GM18511 (cell line): ENCODE results near the gene RASGRP3.
A peak's percentile ranks its signal among the peaks of the same experiment; 100 is the strongest.

Source experiments
- ATAC-seq: cut with Tn5 transposase; IDR thresholded peaks from one replicate; pipeline ENCODE4 v1.9.1; 2021; ENCODE audit warnings: mild to moderate bottlenecking, moderate library complexity; ENCODE audit not compliant: unreplicated experiment

The RASGRP3 gene

DNA sequence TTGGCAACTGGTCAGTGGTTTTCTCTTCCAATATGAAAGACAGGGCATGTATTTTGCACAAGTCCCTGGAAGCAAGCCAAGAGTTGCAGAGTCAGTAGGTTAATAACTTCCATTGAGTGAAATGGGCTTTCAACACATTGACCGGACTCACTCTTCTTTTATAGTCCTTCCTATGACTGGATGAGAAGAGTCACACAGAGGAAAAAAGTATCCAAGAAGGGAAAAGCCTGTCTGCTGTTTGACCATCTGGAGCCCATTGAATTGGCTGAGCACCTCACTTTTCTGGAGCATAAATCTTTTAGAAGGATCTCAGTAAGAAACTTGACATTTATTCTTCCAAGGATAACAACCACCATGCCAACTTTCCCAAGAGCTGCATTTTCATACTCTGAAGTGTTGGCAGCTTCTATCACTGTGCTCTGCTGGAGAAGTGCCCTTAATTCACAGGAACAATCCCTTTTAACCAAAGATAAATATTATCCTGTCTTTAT is 45.4 kb downstream of the RASGRP3 start:
- no peak for ATAC-seq

- no peak for ATAC-seq
Measured at GRCh38 chr2:33522576-33522975, 46.1 kb downstream of the RASGRP3 start.

GRCh38 chr2:33525666-33526065 is 49.2 kb downstream of the RASGRP3 start:
- ATAC-seq = no peak

DNA sequence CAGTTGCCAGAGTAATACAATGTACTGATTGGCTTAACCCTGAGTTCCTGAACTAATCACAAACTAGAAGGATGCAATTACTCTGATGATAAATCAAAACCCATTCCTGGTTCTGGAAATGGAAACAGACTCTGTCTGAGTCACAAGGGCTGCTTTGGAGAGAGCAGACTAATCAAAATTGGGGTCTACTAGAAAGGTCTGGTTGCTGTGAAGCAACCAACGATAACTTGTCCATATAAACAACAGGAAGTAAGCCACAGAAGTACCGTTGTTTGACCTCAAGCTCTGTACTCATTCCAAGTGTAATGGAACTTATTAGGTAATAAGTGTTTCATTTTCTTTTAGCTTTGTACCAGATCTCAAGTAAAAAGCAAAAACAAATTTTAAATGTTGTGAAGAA is 49.7 kb downstream of the RASGRP3 start:
- ATAC-seq = peak; percentile 30

DNA sequence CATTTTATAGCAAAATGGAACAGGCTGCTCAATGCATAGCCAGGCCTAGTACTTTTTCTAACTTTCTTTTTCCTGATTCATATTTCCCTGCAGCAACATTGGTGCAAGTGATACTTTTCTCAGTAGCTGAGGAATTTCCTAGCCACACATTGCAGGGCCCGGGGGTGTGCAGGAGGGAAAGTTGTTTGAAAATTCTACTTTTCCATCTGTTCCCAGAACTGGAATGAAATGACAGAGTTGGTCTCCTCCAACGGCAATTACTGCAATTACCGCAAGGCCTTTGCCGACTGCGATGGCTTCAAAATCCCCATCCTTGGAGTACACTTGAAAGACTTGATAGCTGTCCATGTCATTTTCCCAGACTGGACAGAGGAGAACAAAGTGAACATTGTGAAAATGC is 50.5 kb downstream of the RASGRP3 start:
- no peak for ATAC-seq

DNA sequence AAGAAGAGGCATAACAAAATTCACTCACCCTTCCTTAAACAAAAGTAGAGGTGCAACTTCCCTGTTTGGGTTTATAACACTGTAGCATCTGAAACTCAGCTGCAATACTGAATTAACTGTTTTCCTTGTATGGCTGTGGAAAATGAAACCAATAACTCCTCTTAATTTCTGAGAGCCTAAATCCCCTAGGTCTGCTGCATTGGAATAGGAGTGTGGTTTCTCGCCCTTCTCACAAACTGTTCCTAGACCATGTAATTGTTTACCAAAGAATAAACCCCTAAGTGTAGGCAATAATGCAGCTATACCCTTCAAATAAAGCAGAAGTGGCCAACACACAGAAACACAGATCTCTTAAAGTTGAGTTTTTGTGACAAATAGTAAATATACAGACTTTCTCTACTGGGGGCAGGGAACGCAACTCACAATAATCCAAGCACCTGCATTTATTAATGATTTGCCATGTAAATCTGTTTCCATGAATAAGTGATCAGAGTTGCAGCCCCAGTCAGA is 52.0 kb downstream of the RASGRP3 start:
- ATAC-seq = no peak

- ATAC-seq = peak; percentile 31
Measured at GRCh38 chr2:33529771-33530481, 53.5 kb downstream of the RASGRP3 start.

DNA sequence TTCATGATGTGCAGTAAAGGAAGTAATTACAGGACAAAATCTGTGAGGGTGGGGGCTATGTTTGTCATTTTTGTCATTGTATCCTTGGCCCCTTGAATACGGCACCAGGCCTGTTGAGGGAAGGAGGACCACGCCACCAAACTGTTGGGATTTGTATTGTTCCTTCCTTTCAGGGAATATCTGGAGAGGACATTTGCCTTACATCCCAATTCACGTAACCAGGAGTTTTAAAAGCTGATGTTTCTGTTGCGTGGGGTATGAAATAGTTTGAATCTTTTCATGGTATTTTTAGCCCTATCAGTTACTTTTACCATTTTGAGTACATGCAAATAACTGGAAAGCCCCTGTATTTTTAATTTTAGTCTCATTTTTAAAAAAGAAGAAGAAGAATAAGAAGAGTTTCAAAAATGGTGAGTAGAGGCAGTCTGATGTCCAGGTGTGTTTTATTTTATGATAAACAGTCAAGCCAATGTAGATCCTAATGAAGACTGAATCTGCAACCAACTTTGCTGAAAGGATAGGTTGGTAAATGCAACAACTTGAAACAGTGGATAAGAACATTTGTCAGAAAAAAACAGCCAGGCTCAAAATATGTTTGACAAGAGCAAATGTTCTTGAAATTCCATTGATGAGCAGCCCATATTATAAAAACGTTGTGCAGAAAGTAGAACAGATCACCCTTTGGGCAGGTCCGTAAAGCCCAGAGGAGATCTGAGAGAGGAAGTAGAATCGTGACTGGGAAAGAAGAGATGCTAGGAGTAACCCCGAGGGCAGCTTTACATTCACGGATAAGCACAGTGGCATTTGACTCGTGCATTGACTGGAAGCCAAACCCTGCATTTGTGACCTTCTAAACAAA is 54.5 kb downstream of the RASGRP3 start:
- ATAC-seq = peak; percentile 38

GRCh38 chr2:33531549-33532059 is 55.2 kb downstream of the RASGRP3 start:
- ATAC-seq = no peak

- ATAC-seq = no peak
Measured at GRCh38 chr2:33532146-33532545, 55.7 kb downstream of the RASGRP3 start.

DNA sequence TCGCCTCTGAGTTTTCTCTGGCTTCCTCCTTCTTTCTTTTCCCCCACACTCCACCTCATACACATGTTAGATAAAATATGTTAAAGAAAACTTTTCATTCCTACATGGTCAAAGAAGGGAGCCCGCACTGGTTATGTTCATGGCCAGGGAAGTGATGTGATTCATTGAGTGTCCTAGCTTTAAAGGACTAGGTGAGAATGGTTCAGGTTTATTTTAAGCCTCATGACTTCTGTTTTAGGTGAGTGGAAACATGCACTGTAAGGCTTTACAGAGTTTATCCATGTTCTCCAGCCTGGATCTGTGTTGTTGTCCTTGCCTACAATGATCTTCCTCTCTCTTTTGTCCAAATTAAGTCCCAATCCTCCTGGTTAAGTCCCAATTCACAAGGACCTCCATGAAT is 56.5 kb downstream of the RASGRP3 start:
- no peak for ATAC-seq

GRCh38 chr2:33535421-33535820 is 59.0 kb downstream of the RASGRP3 start:
- ATAC-seq = no peak

GRCh38 chr2:33541243-33541642 is 64.8 kb downstream of the RASGRP3 start:
- no peak for ATAC-seq

DNA sequence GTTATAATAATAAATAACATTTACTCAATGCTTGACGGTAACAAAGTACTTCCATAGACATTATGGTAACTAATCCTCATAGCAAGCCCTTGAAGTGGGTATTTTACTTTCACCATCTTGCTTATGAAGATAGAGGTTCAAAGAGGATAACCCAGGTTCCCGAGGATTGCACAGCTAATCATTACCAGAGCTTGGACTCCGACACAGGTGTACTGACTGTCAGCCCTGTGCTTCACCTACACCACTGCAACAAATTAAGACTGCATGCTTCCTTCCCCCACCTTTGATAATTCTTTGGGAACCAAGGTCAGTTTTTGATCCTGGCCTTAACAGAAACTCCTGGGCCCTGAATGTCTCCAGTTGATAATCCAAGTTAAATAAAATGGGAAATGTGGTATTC is 73.8 kb downstream of the RASGRP3 start:
- no peak for ATAC-seq

DNA sequence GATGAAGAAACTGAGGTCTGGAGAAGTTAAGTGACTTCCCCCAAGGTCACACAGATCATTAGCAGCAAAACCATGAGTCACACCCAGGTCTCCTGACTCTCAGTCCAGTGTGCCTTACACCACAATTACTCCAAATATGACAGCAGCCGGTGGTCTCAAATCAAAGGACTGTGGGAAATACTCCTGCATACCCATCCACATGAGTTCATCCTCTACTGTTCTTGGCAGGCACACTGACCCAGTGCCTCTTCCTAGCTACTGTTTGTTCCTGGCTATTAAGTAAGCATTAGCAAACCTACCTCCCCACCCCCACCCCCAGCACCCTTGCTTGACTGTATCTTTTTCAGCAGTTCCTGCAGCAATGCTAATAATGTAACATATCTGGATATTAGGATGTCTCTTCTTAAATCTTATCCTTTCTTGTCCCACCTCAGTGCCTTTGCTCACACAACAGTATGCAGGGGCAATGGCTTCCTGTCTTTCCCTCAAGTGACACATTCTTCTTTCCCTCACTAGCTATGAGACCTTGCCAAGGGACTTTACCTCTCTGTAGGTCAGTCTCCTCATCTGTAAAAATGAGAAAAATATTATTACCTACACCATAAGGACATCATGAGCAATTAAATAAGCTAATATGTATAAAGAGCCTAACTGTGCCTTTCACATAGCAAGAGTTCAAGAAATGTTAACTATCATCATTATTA is 76.5 kb downstream of the RASGRP3 start:
- no peak for ATAC-seq

GRCh38 chr2:33555681-33556080 is 79.2 kb downstream of the RASGRP3 start:
- no peak for ATAC-seq

DNA sequence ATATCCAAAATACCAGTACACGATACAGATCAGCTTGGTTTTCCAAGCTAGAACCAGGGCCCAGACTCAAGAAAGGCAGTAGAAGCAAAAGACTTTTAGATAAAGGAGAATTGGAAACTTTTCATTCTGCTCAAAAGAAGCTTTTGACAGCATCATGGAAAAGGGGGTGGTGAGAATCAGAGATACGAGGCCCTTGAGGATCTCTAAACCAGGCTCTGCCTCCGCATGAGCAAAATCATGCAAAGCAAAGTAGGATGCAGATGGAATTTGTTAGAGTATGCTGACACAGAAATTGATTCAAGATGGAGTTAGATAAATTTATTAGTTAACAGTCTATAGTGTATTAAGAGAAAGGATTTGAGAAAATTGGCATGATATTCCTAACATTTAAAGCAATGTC is 82.9 kb downstream of the RASGRP3 start:
- no peak for ATAC-seq

GRCh38 chr2:33560017-33560416 is 83.6 kb downstream of the RASGRP3 start:
- ATAC-seq = no peak

DNA sequence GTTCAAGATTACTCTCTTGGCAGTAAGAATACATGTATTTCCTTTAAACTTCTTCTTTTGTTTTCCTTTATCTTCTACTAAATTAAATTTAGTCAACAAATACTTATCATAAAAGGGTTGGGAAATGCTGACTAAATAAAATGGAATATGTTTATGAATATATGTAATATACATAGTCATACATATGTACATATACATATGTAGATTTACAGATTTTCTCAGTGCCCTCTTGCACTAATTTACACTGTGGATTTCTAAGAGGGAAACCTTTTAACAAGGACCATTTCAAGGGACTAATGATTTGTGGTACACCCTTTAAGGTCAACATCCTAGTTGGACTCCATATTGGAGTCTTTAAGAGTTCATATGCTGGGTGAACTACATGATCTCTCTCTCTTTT is 85.4 kb downstream of the RASGRP3 start:
- ATAC-seq = no peak

DNA sequence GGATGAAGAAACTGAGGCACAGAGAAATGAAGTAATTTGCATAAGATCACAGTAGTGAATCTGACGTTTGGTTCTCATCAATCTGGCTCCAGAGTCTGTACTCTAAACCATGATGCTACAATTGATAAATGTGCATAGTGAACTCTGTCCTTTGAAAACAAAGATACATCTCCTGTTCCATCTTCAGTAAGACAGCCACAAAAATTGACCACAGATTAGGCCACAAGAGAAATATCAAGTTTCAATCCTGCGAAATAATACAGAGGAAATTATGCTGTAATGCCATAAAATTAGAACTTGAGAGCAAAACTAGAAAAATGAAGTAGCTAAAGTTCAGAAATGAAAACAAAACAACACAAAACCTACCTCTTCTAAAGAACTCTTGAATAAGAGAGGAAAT is 94.2 kb downstream of the RASGRP3 start:
- ATAC-seq = no peak

DNA sequence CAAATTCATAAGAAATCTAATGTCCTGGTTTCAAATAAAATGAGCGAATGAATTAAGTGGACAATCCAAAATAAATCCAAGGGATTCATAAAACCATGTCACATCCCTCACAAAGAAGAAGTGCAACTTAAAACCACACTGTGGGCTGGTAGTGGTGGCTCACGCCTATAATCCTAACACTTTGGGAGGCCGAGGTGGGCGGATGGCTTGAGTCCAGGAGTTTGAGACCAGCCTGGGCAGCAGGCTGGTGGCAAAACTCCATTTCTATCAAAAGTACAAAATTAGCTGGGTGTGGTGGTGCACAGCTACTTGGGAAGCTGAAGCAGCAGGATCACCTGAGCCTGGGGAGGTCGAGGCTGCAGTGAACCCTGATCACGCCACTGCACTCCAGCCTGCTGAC is 97.2 kb downstream of the RASGRP3 start:
- no peak for ATAC-seq
